Natural killer cell (primary cell): Measurements from ENCODE around the gene PROM2. TPM values are rescaled to one million over a fixed set of nuclear protein-coding genes. Genes with fewer than 3 reads are reported as not detected.

Experiments used
- ATAC-seq, 3 donors: fragments of 150-1000 bp in 2 of 3; fragments of 200-7000 bp in 1 of 3; cut with Tn5 transposase; 1 replicate in 1 of 3; 2 replicates in 2 of 3; pipeline ENCODE4 v1.10.0; 2021; ENCODE audit warnings: mild to moderate bottlenecking in 2 of 3, moderate library complexity in 2 of 3
- DNase-seq, 2 donors: peaks; one replicate each; pipeline versions ENCODE4 v3.0.0 to v3.0.0-alpha.2; 2013 to 2021; ENCODE audit warnings: mixed read lengths in 1 of 2
- H3K27ac ChIP-seq: one replicate; pipeline ENCODE4 v1.5.1; 2013; ENCODE audit warnings: mild to moderate bottlenecking, low read length
- H3K27me3 ChIP-seq: one replicate; pipeline ENCODE4 v1.6.1; 2013; ENCODE audit warnings: low read length; ENCODE audit not compliant: control insufficient read depth, insufficient read depth
- H3K36me3 ChIP-seq: one replicate; pipeline ENCODE4 v1.6.1; 2013; ENCODE audit warnings: low read length; ENCODE audit not compliant: control insufficient read depth, insufficient read depth
- H3K4me1 ChIP-seq: one replicate; pipeline ENCODE4 v1.6.1; 2013; ENCODE audit warnings: low read length; ENCODE audit not compliant: control insufficient read depth, insufficient read depth
- H3K4me3 ChIP-seq: one replicate; pipeline ENCODE4 v1.5.1; 2013; ENCODE audit warnings: low read length
- H3K9me3 ChIP-seq: one replicate; pipeline ENCODE4 v1.6.1; 2013; ENCODE audit warnings: low read length; ENCODE audit not compliant: control insufficient read depth, insufficient read depth
- H3K27ac Mint-ChIP-seq, 2 donors: one replicate each; pipeline ENCODE4 v1.8.0; 2022; ENCODE audit warnings: mild to moderate bottlenecking in 2 of 2, mixed read lengths in 2 of 2, moderate library complexity in 1 of 2
- H3K27me3 Mint-ChIP-seq, 2 donors: one replicate each; pipeline ENCODE4 v1.8.0; 2022; ENCODE audit warnings: low read depth in 2 of 2, mixed read lengths in 2 of 2
- H3K36me3 Mint-ChIP-seq: one replicate; pipeline ENCODE4 v1.8.0; 2022; ENCODE audit warnings: mixed read lengths
- H3K4me1 Mint-ChIP-seq, 2 donors: one replicate each; pipeline ENCODE4 v1.8.0; 2022; ENCODE audit warnings: mixed read lengths in 2 of 2
- H3K4me3 Mint-ChIP-seq: one replicate; pipeline ENCODE4 v1.8.0; 2022; ENCODE audit warnings: mild to moderate bottlenecking, moderate library complexity, mixed read lengths
- H3K9me3 Mint-ChIP-seq, 2 donors: one replicate each; pipeline ENCODE4 v1.8.0; 2022; ENCODE audit warnings: mixed read lengths in 2 of 2
- WGBS: methylation state at CpG from one replicate; pipeline ENCODE4 v1.1.7; 2013; ENCODE audit warnings: missing lambda C conversion rate; ENCODE audit not compliant: insufficient coverage; 5-methylcytosine and 5-hydroxymethylcytosine counted together
- intact Hi-C: fragments of 100-400 bp; cut with micrococcal nuclease; formaldehyde crosslinking; loops from one replicate; pipeline ENCODE4 v1.14.2; 2022
- total RNA-seq, 4 donors: library from RNA; stranded (reverse); fragments of 120-200 nt in 1 of 4; gene quantifications; one replicate each; pipeline versions ENCODE4 v1.2.3 to v1.2.4, GENCODE V29; 2013 to 2022
- TF ChIP-seq, protein P1 (sequence below): fragments of 200-600 bp; IDR thresholded peaks from one replicate; pipeline ENCODE4 v1.8.0; 2022; ENCODE audit warnings: antibody characterized with exemption

The PROM2 gene
- 1 to 10 TPM in 1 of 3 donors, under 1 TPM in 2; 0.64 to 1.1 (median 0.70) TPM for total RNA-seq
- 0.38 TPM for total RNA-seq (2013)

GRCh38 chr2:95274291-95275150 is at the start of gene PROM2:
Gene PROM2, plus strand, starts transcription at chr2:95274449. Its CDS starts 137 bp downstream, at chr2:95274586.
- Histone ChIP-seq H3K4me1 (no peaks in the 10 kb centered on the region), H3K36me3 (no peaks in the 10 kb centered on the region), H3K27me3 (no peaks in the 10 kb centered on the region), H3K9me3 (no peaks in the 10 kb centered on the region), H3K4me3 (no peak within 1 kb of the TSS), H3K27ac (no peak within 1 kb of the TSS)
- intact Hi-C loops = no loop called here
- Mint-ChIP-seq H3K27me3 (no peaks in the 10 kb centered on the region), H3K27ac (no peak within 1 kb of the TSS), H3K4me1 (no peaks in the 10 kb centered on the region), H3K36me3 (no peaks in the 10 kb centered on the region), H3K9me3 (no peaks in the 10 kb centered on the region), H3K4me3 (no peak within 1 kb of the TSS)
- DNase-seq = peak in 1 of 2 donors; percentile 9
- TF ChIP-seq, protein P1, sequence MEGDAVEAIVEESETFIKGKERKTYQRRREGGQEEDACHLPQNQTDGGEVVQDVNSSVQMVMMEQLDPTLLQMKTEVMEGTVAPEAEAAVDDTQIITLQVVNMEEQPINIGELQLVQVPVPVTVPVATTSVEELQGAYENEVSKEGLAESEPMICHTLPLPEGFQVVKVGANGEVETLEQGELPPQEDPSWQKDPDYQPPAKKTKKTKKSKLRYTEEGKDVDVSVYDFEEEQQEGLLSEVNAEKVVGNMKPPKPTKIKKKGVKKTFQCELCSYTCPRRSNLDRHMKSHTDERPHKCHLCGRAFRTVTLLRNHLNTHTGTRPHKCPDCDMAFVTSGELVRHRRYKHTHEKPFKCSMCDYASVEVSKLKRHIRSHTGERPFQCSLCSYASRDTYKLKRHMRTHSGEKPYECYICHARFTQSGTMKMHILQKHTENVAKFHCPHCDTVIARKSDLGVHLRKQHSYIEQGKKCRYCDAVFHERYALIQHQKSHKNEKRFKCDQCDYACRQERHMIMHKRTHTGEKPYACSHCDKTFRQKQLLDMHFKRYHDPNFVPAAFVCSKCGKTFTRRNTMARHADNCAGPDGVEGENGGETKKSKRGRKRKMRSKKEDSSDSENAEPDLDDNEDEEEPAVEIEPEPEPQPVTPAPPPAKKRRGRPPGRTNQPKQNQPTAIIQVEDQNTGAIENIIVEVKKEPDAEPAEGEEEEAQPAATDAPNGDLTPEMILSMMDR = no peak
- 95% methylated on average over 15 of the region's 17 CpGs for WGBS
- ATAC-seq = no peak

DNA sequence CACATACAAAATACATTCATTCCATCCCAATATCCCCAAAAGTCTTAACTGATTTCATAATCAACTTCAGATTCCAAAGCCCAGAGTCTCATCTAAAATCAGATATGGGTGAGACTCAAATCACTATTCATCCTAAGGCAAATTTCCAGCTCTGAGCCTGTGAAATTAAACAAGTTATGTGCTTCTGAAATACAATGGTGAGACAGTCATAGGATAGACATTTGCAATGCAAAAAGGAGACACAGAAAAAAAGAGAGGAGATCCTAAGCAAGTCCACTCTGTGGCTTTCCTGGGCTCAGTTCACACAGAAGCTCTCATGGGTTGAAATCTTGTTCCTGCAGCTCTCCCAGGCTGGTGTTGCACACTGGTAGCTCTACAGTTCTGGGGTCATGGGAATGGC is 48.6 kb upstream of the PROM2 start:
- TF ChIP-seq, protein P1 = no peak
- no peak overlapping the region for H3K27ac Mint-ChIP-seq
- no peak for DNase-seq
- H3K4me3 Mint-ChIP-seq = no peak overlapping the region
- Histone ChIP-seq H3K4me1 (no peaks in the 10 kb centered on the region), H3K36me3 (no peaks in the 10 kb centered on the region), H3K9me3 (peaks cover 27% of the 10 kb centered on the region), H3K27me3 (no peaks in the 10 kb centered on the region), H3K27ac (no peak overlapping the region), H3K4me3 (no peak overlapping the region)
- H3K27me3 Mint-ChIP-seq = no peaks in the 10 kb centered on the region
- peaks cover 25% of the 10 kb centered on the region for H3K36me3 Mint-ChIP-seq
- no peak for ATAC-seq
- H3K4me1 Mint-ChIP-seq = no peaks in the 10 kb centered on the region
- H3K9me3 Mint-ChIP-seq = peaks cover 8 to 14% of the 10 kb centered on the region in 2 donors
- intact Hi-C loops = no loop called here

DNA sequence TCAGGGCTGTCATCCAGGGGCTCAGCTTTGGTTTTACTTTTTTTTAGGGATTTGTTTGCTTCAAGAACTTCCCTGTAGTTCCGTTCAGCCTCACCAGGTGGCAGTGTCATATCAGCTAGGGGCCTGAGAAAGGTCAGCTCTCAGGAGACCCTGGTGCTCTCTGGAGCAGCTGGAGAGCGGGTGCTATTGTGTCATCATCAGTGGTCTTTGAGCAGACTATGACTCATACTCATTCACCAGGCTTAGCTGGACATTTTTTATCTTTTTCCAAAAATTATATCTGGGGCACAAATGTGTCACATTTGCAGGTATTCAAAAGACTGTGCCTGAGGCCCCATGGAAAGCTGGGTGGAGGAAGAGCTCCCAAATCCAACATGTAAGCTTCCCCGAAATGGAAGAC is 42.5 kb upstream of the PROM2 start:
- no peak overlapping the region for H3K27ac Mint-ChIP-seq
- no peak overlapping the region for H3K4me3 Mint-ChIP-seq
- DNase-seq (peak in 1 of 2 donors; percentile 12), ATAC-seq (no peak)
- H3K27me3 ChIP-seq = no peaks in the 10 kb centered on the region
- peaks cover 32% of the 10 kb centered on the region for H3K9me3 ChIP-seq
- H3K9me3 Mint-ChIP-seq = peaks cover 2% of the 10 kb centered on the region in 2 donors
- intact Hi-C loops = no loop called here
- TF ChIP-seq, protein P1 = peak; percentile 19
- no peaks in the 10 kb centered on the region for H3K36me3 Mint-ChIP-seq
- H3K36me3 ChIP-seq = no peaks in the 10 kb centered on the region
- H3K4me1 Mint-ChIP-seq = no peaks in the 10 kb centered on the region
- H3K27me3 Mint-ChIP-seq = no peaks in the 10 kb centered on the region
- WGBS = 67% methylated on average over 3 of the region's 3 CpGs
- H3K4me3 ChIP-seq = no peak overlapping the region
- H3K4me1 ChIP-seq = no peaks in the 10 kb centered on the region
- H3K27ac ChIP-seq = no peak overlapping the region

- no peaks in the 10 kb centered on the region for H3K36me3 ChIP-seq
- 100% methylated on average over 1 of the region's 1 CpG for WGBS
- ATAC-seq (no peak), DNase-seq (no peak)
- Mint-ChIP-seq H3K4me3 (no peak overlapping the region), H3K9me3 (no peaks in the 10 kb centered on the region), H3K4me1 (no peaks in the 10 kb centered on the region), H3K27me3 (no peaks in the 10 kb centered on the region), H3K36me3 (no peaks in the 10 kb centered on the region), H3K27ac (no peak overlapping the region)
- H3K27ac ChIP-seq = no peak overlapping the region
- peaks cover 32% of the 10 kb centered on the region for H3K9me3 ChIP-seq
- H3K4me3 ChIP-seq = no peak overlapping the region
- H3K4me1 ChIP-seq = no peaks in the 10 kb centered on the region
- TF ChIP-seq, protein P1 = no peak
- intact Hi-C loops = no loop called here
- no peaks in the 10 kb centered on the region for H3K27me3 ChIP-seq
Observed at GRCh38 chr2:95232232-95232631, 42.0 kb upstream of the PROM2 start.
